TTC549 (cell line): Measurements from ENCODE around the gene SLC22A31.

Experiments
- FAIRE-seq: peaks from 2 replicates; lab custom pipeline; 2012; peaks lifted over from hg19 to GRCh38; lab: Jason Lieb, UNC

The SLC22A31 gene

GRCh38 chr16:89216315-89217137 lies 16.2 kb upstream of the SLC22A31 start:
- no peak for FAIRE-seq

- FAIRE-seq = no peak
Measured at GRCh38 chr16:89210904-89211515, 10.7 kb upstream of the SLC22A31 start.

- FAIRE-seq = no peak
Measured at GRCh38 chr16:89210165-89210903, 10.0 kb upstream of the SLC22A31 start.

- no peak for FAIRE-seq
Measured at GRCh38 chr16:89209522-89210044, 9.2 kb upstream of the SLC22A31 start.

- FAIRE-seq = no peak
Measured at GRCh38 chr16:89207993-89208392, 7.7 kb upstream of the SLC22A31 start.

GRCh38 chr16:89202422-89203215 lies 2.3 kb upstream of the SLC22A31 start:
- no peak for FAIRE-seq

GRCh38 chr16:89201439-89202377 lies 1.4 kb upstream of the SLC22A31 start:
- no peak for FAIRE-seq

- no peak for FAIRE-seq
Measured at GRCh38 chr16:89200850-89201411, 594 bp upstream of the SLC22A31 start.

GRCh38 chr16:89199241-89200123 lies 855 bp downstream of the SLC22A31 start:
- FAIRE-seq = no peak

- no peak for FAIRE-seq
Measured at GRCh38 chr16:89198417-89199240, 1.7 kb downstream of the SLC22A31 start.

- FAIRE-seq = no peak
Measured at GRCh38 chr16:89197633-89198416, 2.5 kb downstream of the SLC22A31 start.

GRCh38 chr16:89197033-89197632 lies 3.2 kb downstream of the SLC22A31 start:
- no peak for FAIRE-seq

- FAIRE-seq = no peak
Measured at GRCh38 chr16:89195521-89196171, 4.7 kb downstream of the SLC22A31 start.

GRCh38 chr16:89194340-89195311 lies 5.7 kb downstream of the SLC22A31 start:
- FAIRE-seq = no peak

- no peak for FAIRE-seq
Measured at GRCh38 chr16:89193576-89194293, 6.6 kb downstream of the SLC22A31 start.
